Stomach (tissue), 4 donors: Measurements from ENCODE around the gene CFB.
"Not testable (repeated sequence)": the region's sequence is repeated elsewhere in the genome, so short reads cannot be mapped to it uniquely, and the experiment has no call there.

Experiments used
- CTCF ChIP-seq, 7 experiments: fragments of 450-650 bp in 4 of 7; fragments of 200-600 bp in 3 of 7; sonication (generic) in 3 of 7; IDR thresholded peaks; one replicate each; pipeline ENCODE4 v1.5.1; 2016 to 2019; ENCODE audit warnings: antibody characterized with exemption in 7 of 7, control low read depth in 2 of 7, mild to moderate bottlenecking in 1 of 7
- EP300 ChIP-seq: sonication (generic); formaldehyde crosslinking; IDR thresholded peaks from one replicate; pipeline ENCODE4 v1.6.1; 2017; ENCODE audit warnings: antibody characterized with exemption
- POLR2A ChIP-seq, 4 donors: fragments of 450-650 bp; IDR thresholded peaks; one replicate each; pipeline ENCODE4 v1.6.1; 2016; ENCODE audit warnings: antibody characterized with exemption in 4 of 4, control low read depth in 2 of 4, mild to moderate bottlenecking in 1 of 4, moderate library complexity in 1 of 4
- POLR2AphosphoS5 ChIP-seq, 3 donors: sonication (generic); formaldehyde crosslinking; IDR thresholded peaks; one replicate each; pipeline ENCODE4 v1.6.1; 2016; ENCODE audit warnings: antibody characterized with exemption in 3 of 3

DNA sequence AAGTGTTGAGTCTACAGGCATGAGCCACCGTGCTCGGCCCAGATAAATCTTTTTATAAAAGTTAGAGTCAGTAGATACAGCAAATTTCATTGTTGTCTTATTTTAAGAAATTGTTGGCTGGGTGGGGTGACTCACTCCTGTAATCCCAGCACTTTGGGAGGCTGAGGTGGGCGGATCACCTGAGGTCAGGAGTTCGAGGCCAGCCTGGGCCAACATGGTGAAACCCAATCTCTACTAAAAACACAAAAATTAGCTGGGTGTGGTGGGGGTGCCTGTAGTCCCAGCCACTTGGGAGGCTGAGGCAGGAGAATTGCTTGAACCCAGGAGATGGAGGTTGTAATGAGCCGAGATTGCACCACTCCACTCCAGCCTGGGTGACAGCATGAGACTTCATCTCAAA lies 37.6 kb upstream of the CFB start:
- not testable (repeated sequence) for TF ChIP-seq POLR2AphosphoS5 (IDR thresholded peaks at IDR 0.05); POLR2A (IDR thresholded peaks at IDR 0.05); CTCF (IDR thresholded peaks at IDR 0.05); EP300
